NCI-H82 treated with DMSO at 0.1 percent for 48 hours (cell line): Measurements from ENCODE around the gene CD58.

Source experiments
- DNase-seq: peaks from one replicate; lab custom pipeline; 2025; ENCODE audit not compliant: unreplicated experiment; lab: John Stamatoyannopoulos, UW

CD58 gene

GRCh38 chr1:116494353-116494692 lies 76.5 kb downstream of the CD58 start:
- no peak for DNase-seq

DNA sequence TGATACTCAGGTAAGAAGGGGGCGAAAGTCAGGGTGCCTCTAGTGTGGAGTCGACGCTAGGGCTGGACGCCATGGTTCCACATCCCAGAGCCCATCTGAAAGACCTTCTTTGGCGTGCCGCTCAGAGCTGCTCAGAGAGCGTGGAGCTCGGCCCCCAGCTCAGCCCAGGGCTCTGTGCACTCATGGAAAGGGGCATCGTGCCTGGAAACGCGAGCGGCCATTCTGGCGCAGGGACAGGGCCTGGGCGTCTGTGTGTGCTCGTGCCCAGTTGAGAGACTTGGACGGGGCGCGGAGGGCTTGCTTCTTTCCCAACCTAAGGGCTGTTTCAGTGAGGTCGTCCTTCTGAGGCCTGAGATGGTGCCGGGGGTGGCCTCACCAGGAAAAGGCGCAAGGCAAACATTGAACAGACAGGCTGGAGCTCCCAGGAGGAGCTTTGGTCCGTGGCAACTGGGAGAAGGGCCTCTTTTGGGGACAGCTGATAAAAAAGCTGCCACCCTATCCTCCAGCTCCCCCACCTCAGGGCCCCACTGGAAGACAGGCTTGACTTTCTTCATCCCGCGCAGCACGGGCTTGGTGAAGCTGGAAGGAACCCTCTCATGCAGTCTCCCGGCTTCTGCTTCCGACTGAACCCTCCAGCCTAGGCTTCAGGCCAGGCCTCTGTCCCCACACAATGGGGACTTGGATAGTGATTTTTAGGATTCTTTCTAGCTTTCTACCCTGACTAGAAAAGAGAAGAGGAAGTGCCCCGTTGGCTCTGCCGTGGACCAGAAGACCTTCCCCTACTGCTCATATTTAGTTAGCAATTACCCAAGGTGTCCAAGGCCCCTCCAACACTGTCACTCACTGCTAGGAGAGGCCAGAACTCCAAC lies 77.1 kb downstream of the CD58 start:
- DNase-seq, result no peak

DNA sequence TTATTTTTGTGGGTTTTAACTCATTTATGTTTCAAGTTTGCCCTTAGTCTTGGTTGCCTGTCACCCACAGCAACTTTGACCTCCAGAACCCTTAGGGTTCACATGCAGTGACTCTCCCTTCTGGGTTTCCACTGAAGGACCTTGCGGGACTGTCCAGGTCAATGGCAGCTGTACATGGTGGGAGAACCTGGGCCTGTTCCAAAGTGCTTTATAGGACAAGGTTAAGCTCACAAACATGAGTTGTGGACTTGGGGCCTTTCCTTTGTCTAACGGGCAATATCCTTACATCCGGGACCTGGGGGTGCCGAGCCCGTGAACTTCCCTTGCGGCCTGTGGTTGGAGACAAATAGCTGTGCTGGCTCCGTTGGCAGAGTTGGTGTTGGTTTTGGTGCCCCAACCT lies 77.8 kb downstream of the CD58 start:
- DNase-seq, result no peak

- no peak for DNase-seq
Measured at GRCh38 chr1:116492358-116492811, 78.4 kb downstream of the CD58 start.

DNA sequence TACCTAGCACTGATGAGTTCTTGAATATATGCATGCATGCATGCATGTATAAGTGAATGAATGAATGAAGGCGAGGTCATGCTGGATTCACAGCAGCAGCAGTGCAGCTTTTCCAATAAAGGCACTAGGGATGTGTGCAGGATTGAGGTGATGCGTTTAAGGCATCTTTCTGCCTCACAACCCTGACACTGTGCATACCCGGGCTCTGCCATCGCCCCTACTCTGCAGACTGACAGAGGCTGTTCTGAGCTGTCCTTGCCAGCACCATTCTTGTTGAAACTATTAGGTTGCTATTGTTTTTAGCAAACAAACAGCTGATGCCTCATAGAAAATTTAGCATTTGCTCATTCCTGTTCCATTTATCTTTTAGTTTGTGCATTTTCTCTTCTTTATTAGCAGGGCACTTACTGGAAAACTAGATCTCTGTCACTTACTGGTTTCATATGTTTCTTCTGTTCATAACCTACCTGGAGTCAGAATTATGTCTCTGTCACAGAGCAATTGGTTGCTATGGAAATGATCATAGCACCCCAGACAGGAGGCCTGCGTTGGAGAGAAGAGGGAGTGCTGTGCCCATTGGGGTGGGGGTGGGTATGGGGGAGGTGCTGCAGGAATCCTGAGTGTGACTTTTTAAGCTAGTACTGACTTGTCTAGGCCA lies 79.0 kb downstream of the CD58 start:
- no peak for DNase-seq

GRCh38 chr1:116490588-116490987 lies 80.2 kb downstream of the CD58 start:
- DNase-seq, result no peak

DNA sequence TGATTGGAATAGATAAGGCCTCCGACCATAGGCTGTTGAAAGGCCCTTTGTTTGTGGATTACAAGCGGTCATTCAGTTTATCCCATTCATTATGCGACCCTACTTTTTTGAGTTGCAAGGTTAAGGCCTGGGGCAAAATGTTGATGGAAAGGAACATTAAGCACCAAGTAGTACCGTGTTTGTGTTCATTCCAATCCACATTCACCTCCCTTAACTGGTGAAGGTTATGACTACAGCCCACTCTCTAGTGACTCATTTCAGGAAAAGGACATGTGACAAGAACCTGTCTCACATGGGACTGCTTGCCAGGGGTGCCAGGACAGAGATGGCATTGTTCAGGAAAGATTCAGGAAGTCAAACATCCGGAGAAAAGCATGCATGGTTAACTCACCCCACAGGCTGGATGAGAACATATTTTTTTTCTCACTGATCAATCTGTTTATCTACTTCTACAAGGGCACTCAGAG lies 81.6 kb downstream of the CD58 start:
- no peak for DNase-seq

- DNase-seq, result no peak
Measured at GRCh38 chr1:116488071-116488470, 82.8 kb downstream of the CD58 start.

- DNase-seq, result no peak
Measured at GRCh38 chr1:116487583-116487982, 83.2 kb downstream of the CD58 start.

DNA sequence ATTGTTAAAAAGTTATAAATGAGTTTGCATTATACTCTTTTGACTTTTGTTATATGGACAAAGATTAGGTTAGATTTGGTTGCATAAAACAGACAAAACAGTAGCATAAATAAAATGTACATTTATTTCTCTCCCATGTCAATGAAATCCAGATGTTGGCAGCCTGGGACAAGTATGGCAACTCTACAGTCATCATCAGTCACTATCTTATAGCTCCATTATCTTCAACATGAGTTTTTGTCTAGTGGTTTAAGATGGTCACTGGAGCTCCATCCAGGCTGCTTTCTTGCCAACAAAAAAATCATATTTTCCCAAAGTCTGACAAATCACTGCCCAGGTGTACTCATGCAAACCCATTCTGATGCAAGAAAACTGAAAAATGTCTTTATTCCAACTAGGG lies 83.8 kb downstream of the CD58 start:
- DNase-seq, result no peak

GRCh38 chr1:116486424-116486823 lies 84.4 kb downstream of the CD58 start:
- no peak for DNase-seq

GRCh38 chr1:116485976-116486375 lies 84.8 kb downstream of the CD58 start:
- DNase-seq, result no peak

GRCh38 chr1:116485071-116485735 lies 85.6 kb downstream of the CD58 start:
- DNase-seq, result peak; percentile 49

GRCh38 chr1:116483481-116484309 lies 87.1 kb downstream of the CD58 start:
- no peak for DNase-seq

GRCh38 chr1:116482490-116482889 lies 88.3 kb downstream of the CD58 start:
- DNase-seq, result no peak

DNA sequence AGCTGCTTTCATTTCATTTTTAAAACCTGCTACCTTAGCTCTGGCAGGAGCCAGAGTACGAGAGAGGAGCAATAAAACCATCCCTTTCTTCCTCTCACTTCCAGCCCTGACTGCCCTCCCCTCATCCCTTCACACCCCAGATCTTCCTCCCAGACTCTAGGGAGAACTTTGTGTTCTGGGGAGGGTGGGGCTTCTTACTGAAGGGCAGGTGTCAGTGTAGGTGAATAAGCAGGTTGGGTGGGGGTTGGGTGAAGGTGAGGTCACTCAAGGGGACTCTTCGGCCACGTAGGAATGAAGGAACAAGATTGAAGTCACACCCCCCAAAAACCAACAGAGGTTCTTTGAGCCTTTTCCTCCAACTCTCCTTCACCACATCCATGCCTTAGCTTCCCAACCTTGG lies 88.9 kb downstream of the CD58 start:
- DNase-seq, result no peak

DNA sequence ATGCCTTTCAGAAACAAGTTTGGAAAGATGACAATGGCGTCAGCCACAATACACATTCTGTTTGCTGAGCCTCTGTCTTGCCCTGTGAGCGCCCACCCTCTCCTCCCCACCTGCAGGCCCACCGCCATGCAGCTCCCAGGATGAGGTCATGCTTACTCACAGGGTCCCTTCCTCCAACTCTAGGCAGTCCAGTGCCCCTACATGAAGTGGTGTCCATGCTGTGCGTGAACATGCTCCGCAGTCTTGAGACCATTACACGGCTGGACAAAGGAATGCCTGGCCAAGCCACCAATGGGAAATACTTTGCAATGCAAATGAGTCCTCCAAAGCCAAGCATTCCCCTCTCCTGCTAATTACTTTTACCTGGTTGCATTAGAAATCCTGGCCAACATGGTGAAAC lies 92.2 kb downstream of the CD58 start:
- no peak for DNase-seq

GRCh38 chr1:116477429-116477828 lies 93.4 kb downstream of the CD58 start:
- DNase-seq, result no peak

DNA sequence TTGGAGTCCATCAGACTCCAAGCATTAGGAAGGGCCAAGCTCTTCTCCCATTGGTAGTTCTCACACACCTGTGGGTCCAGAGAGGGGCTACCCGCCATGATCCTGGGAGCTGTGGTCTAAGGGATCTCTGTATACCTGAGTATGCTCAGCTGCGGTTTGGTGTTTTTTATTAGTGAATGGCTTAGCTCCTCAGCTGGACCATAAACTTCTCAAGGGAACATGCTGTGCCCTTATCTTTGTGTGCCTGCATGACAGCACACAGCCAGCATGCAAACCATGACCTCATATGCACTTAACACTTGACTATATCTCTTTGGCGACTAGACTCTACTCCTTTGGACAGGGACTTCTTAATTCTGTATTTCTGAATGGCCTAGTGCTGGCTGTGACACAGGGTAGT lies 94.5 kb downstream of the CD58 start:
- no peak for DNase-seq

GRCh38 chr1:116475850-116476218 lies 95.0 kb downstream of the CD58 start:
- no peak for DNase-seq
